SK-N-SH (cell line): ENCODE data around the gene PPFIBP2. TPM values are rescaled to one million over a fixed set of nuclear protein-coding genes. Genes with fewer than 3 reads are reported as not detected.

ENCODE experiments used
- CTCF ChIA-PET: fragments of 300-600, 350-600 bp; formaldehyde crosslinking; extraction: SDS; loops from one replicate; lab custom pipeline; 2021; lab: Yijun Ruan, JAX
- POLR2A ChIA-PET: fragments of 350-600 bp; sonication (Branson Sonifier 250); formaldehyde crosslinking; extraction: SDS; loops from one replicate; lab custom pipeline; 2020; ENCODE audit warnings: antibody characterized with exemption, inconsistent platforms; lab: Yijun Ruan, JAX
- DNase-seq: peaks from one replicate; pipeline ENCODE4 v3.0.0; 2012
- H2AFZ ChIP-seq: fragments of 200-600 bp; sonication (generic); 2 replicates; pipeline ENCODE4 v1.8.1; 2016; ENCODE audit warnings: antibody characterized with exemption, mild to moderate bottlenecking, low read depth
- H3F3A ChIP-seq: fragments of 200-600 bp; sonication (generic); replicated peaks from 2 replicates; pipeline ENCODE3; 2016; ENCODE audit warnings: antibody characterized with exemption, mild to moderate bottlenecking; ENCODE audit not compliant: insufficient read depth
- H3K27ac ChIP-seq, 2 experiments: fragments of 200-500 bp in 1 of 2; fragments of 200-600 bp in 1 of 2; sonication (Bioruptor generic) in 1 of 2; sonication (generic), shearing (Covaris generic) in 1 of 2; 2 replicates each; pipeline versions ENCODE4 v1.5.1 to v1.6.1; 2014 to 2016; ENCODE audit warnings: low read depth in 2 of 2, inconsistent platforms in 1 of 2, low read length in 1 of 2, mild to moderate bottlenecking in 1 of 2, mixed read lengths in 1 of 2
- H3K27me3 ChIP-seq: fragments of 200-600 bp; sonication (generic), shearing (Covaris generic); 2 replicates; pipeline ENCODE4 v1.6.1; 2016; ENCODE audit warnings: mixed run types; ENCODE audit not compliant: insufficient read depth
- H3K36me3 ChIP-seq, 2 experiments: fragments of 200-500 bp in 1 of 2; fragments of 200-600 bp in 1 of 2; sonication (Bioruptor generic) in 1 of 2; sonication (generic) in 1 of 2; replicated peaks in 1 of 2; 2 replicates each; pipeline versions ENCODE3 to v1.5.1; 2014 to 2016; ENCODE audit warnings: low read length in 1 of 2, mild to moderate bottlenecking in 1 of 2; ENCODE audit not compliant: insufficient read depth in 2 of 2, control insufficient read depth in 1 of 2
- H3K4me1 ChIP-seq, 2 experiments: fragments of 200-500 bp in 1 of 2; fragments of 200-600 bp in 1 of 2; sonication (Bioruptor generic) in 1 of 2; sonication (generic), shearing (Covaris generic) in 1 of 2; 2 replicates each; pipeline versions ENCODE4 v1.5.1 to v1.6.1; 2014 to 2016; ENCODE audit warnings: low read depth in 1 of 2, low read length in 1 of 2, mixed run types in 1 of 2; ENCODE audit not compliant: insufficient read depth in 2 of 2, control insufficient read depth in 1 of 2
- H3K4me2 ChIP-seq: fragments of 200-600 bp; sonication (generic), shearing (Covaris generic); 2 replicates; pipeline ENCODE4 v1.6.1; 2017; ENCODE audit warnings: mixed run types
- H3K4me3 ChIP-seq, 2 experiments: fragments of 200-500 bp in 1 of 2; fragments of 200-600 bp in 1 of 2; sonication (Bioruptor generic) in 1 of 2; sonication (generic), shearing (Covaris generic) in 1 of 2; 2 replicates each; pipeline versions ENCODE4 v1.5.1 to v1.8.1; 2014 to 2016; ENCODE audit warnings: low read depth in 2 of 2, inconsistent platforms in 1 of 2, low read length in 1 of 2, mild to moderate bottlenecking in 1 of 2, mixed read lengths in 1 of 2, moderate library complexity in 1 of 2
- H3K79me2 ChIP-seq: fragments of 200-600 bp; sonication (generic); 2 replicates; pipeline ENCODE4 v1.8.1; 2017; ENCODE audit warnings: mild to moderate bottlenecking; ENCODE audit not compliant: insufficient read depth
- H3K9ac ChIP-seq: fragments of 200-600 bp; sonication (generic); 2 replicates; pipeline ENCODE4 v1.6.1; 2017; ENCODE audit warnings: mixed run types
- H3K9me2 ChIP-seq: fragments of 200-600 bp; sonication (generic); 2 replicates; pipeline ENCODE4 v1.6.1; 2017; ENCODE audit warnings: mixed run types
- H3K9me3 ChIP-seq: fragments of 200-600 bp; sonication (generic); 2 replicates; pipeline ENCODE4 v1.6.1; 2017; ENCODE audit warnings: mixed run types, mild to moderate bottlenecking, moderate library complexity
- H4K20me1 ChIP-seq: fragments of 200-600 bp; sonication (generic); 2 replicates; pipeline ENCODE4 v1.6.1; 2017; ENCODE audit warnings: mild to moderate bottlenecking, mixed run types; ENCODE audit not compliant: insufficient read depth
- CHD2 ChIP-seq: fragments of 150-350 bp; IDR thresholded peaks from 2 replicates; pipeline ENCODE4 v1.6.1; 2018; ENCODE audit warnings: low read length; ENCODE audit not compliant: partially characterized antibody
- EP300 ChIP-seq, 2 experiments: IDR thresholded peaks; 2 replicates each; pipeline versions ENCODE4 v1.4.0 to v1.6.1; 2012; ENCODE audit warnings: borderline replicate concordance in 1 of 2, low read depth in 1 of 2, low read length in 1 of 2
- EZH2phosphoT487 ChIP-seq: fragments of 200-600 bp; sonication (generic); IDR thresholded peaks from 2 replicates; pipeline ENCODE4 v1.6.1; 2017; ENCODE audit warnings: low read depth, mixed run types, mild to moderate bottlenecking, antibody characterized with exemption, moderate library complexity, borderline replicate concordance
- GATA2 ChIP-seq: sonication (generic); formaldehyde crosslinking; IDR thresholded peaks from 2 replicates; pipeline ENCODE4 v1.5.0; 2020; ENCODE audit warnings: mild to moderate bottlenecking, missing genetic modification reagents
- MEF2A ChIP-seq: IDR thresholded peaks from 2 replicates; pipeline ENCODE4 v1.4.0; 2012; ENCODE audit warnings: low read depth, borderline replicate concordance
- NFIC ChIP-seq: IDR thresholded peaks from 2 replicates; pipeline ENCODE4 v1.4.0; 2012; ENCODE audit warnings: borderline replicate concordance
- NRF1 ChIP-seq: IDR thresholded peaks from 2 replicates; pipeline ENCODE4 v1.6.1; 2012; ENCODE audit warnings: low read depth, mild to moderate bottlenecking, low read length
- RAD21 ChIP-seq: IDR thresholded peaks from 2 replicates; pipeline ENCODE4 v1.6.1; 2012; ENCODE audit warnings: mild to moderate bottlenecking, low read length
- RCOR1 ChIP-seq: fragments of 150-350 bp; IDR thresholded peaks from 2 replicates; pipeline ENCODE4 v1.6.1; 2017; ENCODE audit warnings: antibody characterized with exemption, low read length
- SMC3 ChIP-seq: IDR thresholded peaks from 2 replicates; pipeline ENCODE4 v1.6.1; 2012; ENCODE audit warnings: low read depth, low read length, improper control_type of control experiment
- TCF12 ChIP-seq: IDR thresholded peaks from 2 replicates; pipeline ENCODE4 v1.4.0; 2012
- WGBS: methylation state at CpG from one replicate; pipeline ENCODE4 v1.1.6; 2017; ENCODE audit warnings: low lambda C conversion rate; 5-methylcytosine and 5-hydroxymethylcytosine counted together
- polyA plus RNA-seq, 3 experiments: library from polyadenylated mRNA; depleted of rRNA; stranded (reverse); fragments of >200 nt; gene quantifications; 2 replicates each; pipeline ENCODE4 v1.2.3, GENCODE V29; 2012
- TF ChIP-seq, protein P1 (sequence below): fragments of 150-350 bp; IDR thresholded peaks from 2 replicates; pipeline ENCODE4 v1.6.1; 2017; ENCODE audit warnings: antibody characterized with exemption, low read length, low read depth, borderline replicate concordance
- TF ChIP-seq, protein P2 (sequence below): fragments of 200-600 bp; sonication (generic); IDR thresholded peaks from 2 replicates; pipeline ENCODE4 v1.6.1; 2017; ENCODE audit warnings: antibody characterized with exemption, mild to moderate bottlenecking, moderate library complexity

PPFIBP2 gene
- polyA plus RNA-seq, 1 of the 3 experiments (the other 2 are of a cell fraction), result 0.67 TPM

DNA sequence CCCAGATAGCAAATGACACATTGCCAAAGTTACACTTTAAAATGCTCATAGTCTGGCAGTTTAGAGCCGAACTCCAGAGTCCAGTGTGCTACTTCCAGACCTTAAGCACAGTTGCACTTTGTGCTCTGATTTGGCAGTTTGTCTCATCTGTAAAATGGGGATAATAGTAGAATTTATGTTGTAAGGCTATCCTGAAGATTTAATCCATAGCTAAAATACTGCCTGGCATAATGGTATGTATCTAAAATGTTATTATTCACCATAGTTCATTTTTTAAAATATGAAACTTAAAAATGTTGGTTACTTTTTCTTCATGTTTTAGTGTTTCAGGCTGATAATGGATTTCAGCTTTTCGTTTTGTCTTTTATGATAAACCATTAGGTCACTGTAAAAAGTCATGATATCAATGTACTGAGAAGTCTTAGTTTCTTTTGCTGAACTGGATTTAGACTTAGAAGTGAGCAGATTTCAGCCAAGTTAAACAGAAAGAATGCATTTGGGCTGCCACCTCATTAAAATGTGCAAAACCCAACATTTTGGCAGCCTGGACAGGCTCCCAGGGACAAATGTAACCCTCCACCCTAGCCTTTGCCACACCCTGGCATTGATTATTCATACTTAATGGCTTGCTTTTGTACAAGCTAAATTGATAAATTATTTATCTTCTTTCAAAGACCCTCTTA lies 27.6 kb upstream of the PPFIBP2 start:
- no peaks in the 10 kb centered on the region for H3K36me3 ChIP-seq
- H3K27ac ChIP-seq, result no peak overlapping the region
- H3K9me3 ChIP-seq, result no peaks in the 10 kb centered on the region
- no peaks in the 10 kb centered on the region for H3K27me3 ChIP-seq
- DNase-seq, result no peak
- peaks cover 0 to 2% of the 10 kb centered on the region in 2 experiments; a peak in 1 of 4 replicates for H3K4me1 ChIP-seq
- H3K9ac ChIP-seq, result no peak overlapping the region
- no peaks in the 10 kb centered on the region for H4K20me1 ChIP-seq
- WGBS, result 28% methylated on average over 2 of the region's 2 CpGs
- H3K4me2 ChIP-seq, result no peak overlapping the region
- TF ChIP-seq EZH2phosphoT487 (no peak), NFIC (no peak), NRF1 (no peak), SMC3 (no peak), TCF12 (no peak), EP300 (IDR thresholded peaks at IDR 0.05; ENCODE audit: borderline replicate concordance in 1 of 2, low read depth in 1 of 2, low read length in 1 of 2) (no peak)
- CTCF ChIA-PET, result interaction anchor here (0.6 to 1.9 kb wide), 4 partner anchors 27 to 85 kb away, joined by 3 to 4 read pairs (median 4); partner anchors contain the start of gene PPFIBP2
- H3K4me3 ChIP-seq, result no peak overlapping the region
- H2AFZ ChIP-seq, result no peak overlapping the region
- POLR2A ChIA-PET, result no interaction called here
- H3F3A ChIP-seq, result no peaks in the 10 kb centered on the region
- no peaks in the 10 kb centered on the region for H3K9me2 ChIP-seq
- no peaks in the 10 kb centered on the region for H3K79me2 ChIP-seq

DNA sequence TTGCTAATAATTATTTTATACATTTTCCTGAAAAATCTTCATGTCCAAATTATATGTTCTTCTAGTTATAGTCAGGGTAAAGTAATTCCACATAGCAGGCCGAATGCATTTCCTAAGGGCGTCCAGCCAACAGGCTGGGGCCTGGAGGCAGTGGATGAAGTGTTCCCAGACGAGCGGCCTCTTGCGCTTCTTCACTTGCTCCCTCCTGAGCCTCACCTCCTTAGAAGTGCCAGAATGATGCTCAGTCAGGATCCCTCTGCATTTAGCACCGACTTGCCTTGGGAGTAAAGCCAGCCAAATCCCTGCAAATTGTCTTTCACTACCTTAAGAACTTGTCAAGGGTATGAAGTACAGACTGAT lies 27.0 kb upstream of the PPFIBP2 start:
- Histone ChIP-seq H3K4me3 (no peak overlapping the region), H3K9ac (no peak overlapping the region), H3K9me2 (no peaks in the 10 kb centered on the region), H3K4me2 (no peak overlapping the region), H2AFZ (no peak overlapping the region), H3K27me3 (no peaks in the 10 kb centered on the region), H3K9me3 (no peaks in the 10 kb centered on the region), H3K79me2 (no peaks in the 10 kb centered on the region), H3K4me1 (peaks cover 0 to 2% of the 10 kb centered on the region in 2 experiments; a peak in 1 of 4 replicates), H3K27ac (no peak overlapping the region), H3F3A (no peaks in the 10 kb centered on the region), H3K36me3 (no peaks in the 10 kb centered on the region), H4K20me1 (no peaks in the 10 kb centered on the region)
- TF ChIP-seq CHD2 (no peak), RAD21 (no peak), MEF2A (no peak), RCOR1 (no peak), GATA2 (CRISPR knock-in tag) (no peak), NRF1 (no peak)
- TF ChIP-seq, protein P1, sequence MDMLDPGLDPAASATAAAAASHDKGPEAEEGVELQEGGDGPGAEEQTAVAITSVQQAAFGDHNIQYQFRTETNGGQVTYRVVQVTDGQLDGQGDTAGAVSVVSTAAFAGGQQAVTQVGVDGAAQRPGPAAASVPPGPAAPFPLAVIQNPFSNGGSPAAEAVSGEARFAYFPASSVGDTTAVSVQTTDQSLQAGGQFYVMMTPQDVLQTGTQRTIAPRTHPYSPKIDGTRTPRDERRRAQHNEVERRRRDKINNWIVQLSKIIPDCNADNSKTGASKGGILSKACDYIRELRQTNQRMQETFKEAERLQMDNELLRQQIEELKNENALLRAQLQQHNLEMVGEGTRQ, result no peak
- TF ChIP-seq, protein P2, sequence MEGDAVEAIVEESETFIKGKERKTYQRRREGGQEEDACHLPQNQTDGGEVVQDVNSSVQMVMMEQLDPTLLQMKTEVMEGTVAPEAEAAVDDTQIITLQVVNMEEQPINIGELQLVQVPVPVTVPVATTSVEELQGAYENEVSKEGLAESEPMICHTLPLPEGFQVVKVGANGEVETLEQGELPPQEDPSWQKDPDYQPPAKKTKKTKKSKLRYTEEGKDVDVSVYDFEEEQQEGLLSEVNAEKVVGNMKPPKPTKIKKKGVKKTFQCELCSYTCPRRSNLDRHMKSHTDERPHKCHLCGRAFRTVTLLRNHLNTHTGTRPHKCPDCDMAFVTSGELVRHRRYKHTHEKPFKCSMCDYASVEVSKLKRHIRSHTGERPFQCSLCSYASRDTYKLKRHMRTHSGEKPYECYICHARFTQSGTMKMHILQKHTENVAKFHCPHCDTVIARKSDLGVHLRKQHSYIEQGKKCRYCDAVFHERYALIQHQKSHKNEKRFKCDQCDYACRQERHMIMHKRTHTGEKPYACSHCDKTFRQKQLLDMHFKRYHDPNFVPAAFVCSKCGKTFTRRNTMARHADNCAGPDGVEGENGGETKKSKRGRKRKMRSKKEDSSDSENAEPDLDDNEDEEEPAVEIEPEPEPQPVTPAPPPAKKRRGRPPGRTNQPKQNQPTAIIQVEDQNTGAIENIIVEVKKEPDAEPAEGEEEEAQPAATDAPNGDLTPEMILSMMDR, result no peak
- ChIA-PET POLR2A (no interaction called here), CTCF (interaction anchor here (0.6 kb wide), 1 partner anchor 9 kb away, joined by 3 read pairs; no protein-coding TSS in a partner anchor)
- WGBS, result 48% methylated on average over 6 of the region's 6 CpGs
- DNase-seq, result no peak
